ENCODE measurements around the gene PYCARD. TPM values are rescaled to one million over a fixed set of nuclear protein-coding genes. Genes with fewer than 3 reads are reported as not detected.
"Not testable (repeated sequence)": the region's sequence is repeated elsewhere in the genome, so short reads cannot be mapped to it uniquely, and the experiment has no call there.

PYCARD gene
- total and polyA plus RNA-seq, 9 of the 15 experiments (the other 6 are each of a cell fraction or from before 2014, with no cell fraction given): 1.3 to 28.4 (median 6.0) TPM

GRCh38 chr16:31248344-31248743, 45.8 kb upstream of the PYCARD start:
- ATAC-seq (no peak), FAIRE-seq (no peak), DNase-seq (ENCODE audit: extremely low read depth in 1 of 4, low spot score in 3 of 4) (peak in 1 of 4 experiments; percentile 10)
- H3K4me3 ChIP-seq: no peak overlapping the region
- no peaks in the 10 kb centered on the region for H3K27me3 ChIP-seq (ENCODE audit: control insufficient read depth in 2 of 2, insufficient read depth in 2 of 2, low read length in 2 of 2)
- TF ChIP-seq GABPB2 (CRISPR knock-in tag; conservative IDR thresholded peaks at IDR 0.05) (no peak), TCF3 (CRISPR knock-in tag; IDR thresholded peaks at IDR 0.05) (0 out of 2 replicates have a peak, but pooled peaks have one; percentile 2), GATA2 (CRISPR knock-in tag; IDR thresholded peaks at IDR 0.05) (peak; percentile 12; the same call in 1 of the 2 replicates)
- H3K4me1 ChIP-seq (replicated peaks in 1 of 2; ENCODE audit: control insufficient read depth in 2 of 2, insufficient read depth in 2 of 2, low read length in 2 of 2): peaks cover 19 to 31% of the 10 kb centered on the region in 2 experiments
- H3K9me1 ChIP-seq (ENCODE audit: control insufficient read depth, insufficient read depth, low read length): no peaks in the 10 kb centered on the region
- H3K27ac ChIP-seq (ENCODE audit: extremely low read depth, low read depth, low read length): no peak overlapping the region
- ChIA-PET CTCF (ENCODE audit: low intra/inter-chr PET ratio) (no interaction called here), POLR2A (interaction anchor here (0.7 to 1.3 kb wide), 4 partner anchors 9 to 67 kb away, joined by 3 to 4 read pairs (median 4); no protein-coding TSS in a partner anchor)
- no peaks in the 10 kb centered on the region for H4K20me1 ChIP-seq (replicated peaks; ENCODE audit: control insufficient read depth, insufficient read depth, low read length)
- H3K9ac ChIP-seq (ENCODE audit: insufficient read depth in 1 of 2, low read depth in 2 of 2, low read length in 2 of 2): 0 out of 4 replicates have a peak overlapping the region, but pooled peaks of 1 of the 2 experiments have one; percentile 1
- no peaks in the 10 kb centered on the region for H3K9me3 ChIP-seq (replicated peaks; ENCODE audit: control insufficient read depth, insufficient read depth, low read depth, low read length)
- intact Hi-C loops (cut with micrococcal nuclease): no loop called here
- BruUV-seq (replicated peaks): no TSS peak
- no peaks in the 10 kb centered on the region for H3K79me2 ChIP-seq (ENCODE audit: control insufficient read depth, insufficient read depth, low read length)
- H2AFZ ChIP-seq (ENCODE audit: low read depth, low read length): peak overlapping the region; percentile 66
- in situ Hi-C loops (cut with MboI): no loop called here
- H3K4me2 ChIP-seq (ENCODE audit: insufficient read depth, low read length): peak overlapping the region; percentile 10; the same call in 1 of the 2 replicates
- H3K36me3 ChIP-seq (ENCODE audit: control insufficient read depth, insufficient read depth, low read length): no peaks in the 10 kb centered on the region
- 21% methylated on average over 5 of the region's 5 CpGs for WGBS (ENCODE audit: insufficient coverage, low coverage, missing lambda C conversion rate)

GRCh38 chr16:31246296-31246695, 43.7 kb upstream of the PYCARD start:
- 91% methylated on average over 3 of the region's 3 CpGs for WGBS (ENCODE audit: insufficient coverage, low coverage, missing lambda C conversion rate)
- no TSS peak for BruUV-seq (replicated peaks)
- Histone ChIP-seq H3K27me3 (ENCODE audit: control insufficient read depth in 2 of 2, insufficient read depth in 2 of 2, low read length in 2 of 2) (no peaks in the 10 kb centered on the region), H3K79me2 (ENCODE audit: control insufficient read depth, insufficient read depth, low read length) (no peaks in the 10 kb centered on the region), H2AFZ (ENCODE audit: low read depth, low read length) (no peak overlapping the region), H3K27ac (ENCODE audit: extremely low read depth, low read depth, low read length) (no peak overlapping the region), H3K36me3 (ENCODE audit: control insufficient read depth, insufficient read depth, low read length) (no peaks in the 10 kb centered on the region), H4K20me1 (replicated peaks; ENCODE audit: control insufficient read depth, insufficient read depth, low read length) (no peaks in the 10 kb centered on the region), H3K4me3 (no peak overlapping the region), H3K9ac (ENCODE audit: insufficient read depth in 1 of 2, low read depth in 2 of 2, low read length in 2 of 2) (no peak overlapping the region), H3K9me1 (ENCODE audit: control insufficient read depth, insufficient read depth, low read length) (no peaks in the 10 kb centered on the region), H3K4me2 (ENCODE audit: insufficient read depth, low read length) (no peak overlapping the region), H3K9me3 (replicated peaks; ENCODE audit: control insufficient read depth, insufficient read depth, low read depth, low read length) (no peaks in the 10 kb centered on the region), H3K4me1 (replicated peaks in 1 of 2; ENCODE audit: control insufficient read depth in 2 of 2, insufficient read depth in 2 of 2, low read length in 2 of 2) (peaks cover 11 to 23% of the 10 kb centered on the region in 2 experiments)
- in situ Hi-C loops (cut with MboI) (no loop called here), intact Hi-C loops (cut with micrococcal nuclease) (no loop called here)
- ChIA-PET POLR2A (interaction anchor here (0.6 kb wide), 1 partner anchor 1367 kb away, joined by 3 read pairs; no protein-coding TSS in a partner anchor), CTCF (ENCODE audit: low intra/inter-chr PET ratio) (no interaction called here)
- TF ChIP-seq BCOR (IDR thresholded peaks at IDR 0.05) (peak; percentile 64; the same call in 1 of the 2 replicates), HDAC1 (IDR thresholded peaks at IDR 0.05) (no peak), ZNF740 (CRISPR knock-in tag; IDR thresholded peaks at IDR 0.05) (no peak), ZNF740 (tag; IDR thresholded peaks at IDR 0.05) (no peak), RBM25 (IDR thresholded peaks at IDR 0.05; ENCODE audit: low read depth, low read length, severe bottlenecking) (peak; percentile 67), ADNP (tag; IDR thresholded peaks at IDR 0.05) (0 out of 2 replicates have a peak, but pooled peaks have one; percentile 24)
- ATAC-seq: no peak
- DNase-seq (ENCODE audit: extremely low read depth in 1 of 4, low spot score in 3 of 4): peak in 1 of 4 experiments; percentile 2
- no peak for FAIRE-seq

- ATAC-seq; H2AFZ ChIP-seq (ENCODE audit: low read depth, low read length); H3K9ac ChIP-seq (ENCODE audit: insufficient read depth in 1 of 2, low read depth in 2 of 2, low read length in 2 of 2); DNase-seq (ENCODE audit: extremely low read depth in 1 of 4, low spot score in 3 of 4); H3K4me3 ChIP-seq; BruUV-seq (replicated peaks); intact Hi-C loops (cut with micrococcal nuclease); POLR2A ChIA-PET; H3K36me3 ChIP-seq (ENCODE audit: control insufficient read depth, insufficient read depth, low read length); FAIRE-seq; H3K4me2 ChIP-seq (ENCODE audit: insufficient read depth, low read length); H3K27me3 ChIP-seq (ENCODE audit: control insufficient read depth in 2 of 2, insufficient read depth in 2 of 2, low read length in 2 of 2); H4K20me1 ChIP-seq (replicated peaks; ENCODE audit: control insufficient read depth, insufficient read depth, low read length); H3K9me1 ChIP-seq (ENCODE audit: control insufficient read depth, insufficient read depth, low read length); H3K27ac ChIP-seq (ENCODE audit: extremely low read depth, low read depth, low read length); CTCF ChIA-PET (ENCODE audit: low intra/inter-chr PET ratio); H3K79me2 ChIP-seq (ENCODE audit: control insufficient read depth, insufficient read depth, low read length); H3K9me3 ChIP-seq (replicated peaks; ENCODE audit: control insufficient read depth, insufficient read depth, low read depth, low read length); in situ Hi-C loops (cut with MboI): not testable (repeated sequence)
- peaks cover 6 to 23% of the 10 kb centered on the region in 2 experiments for H3K4me1 ChIP-seq (replicated peaks in 1 of 2; ENCODE audit: control insufficient read depth in 2 of 2, insufficient read depth in 2 of 2, low read length in 2 of 2)
- WGBS (ENCODE audit: insufficient coverage, low coverage, missing lambda C conversion rate): 86% methylated on average over 8 of the region's 8 CpGs
These were observed 43.0 kb upstream of the PYCARD start for GRCh38 chr16:31245598-31245997.

All from K562 (cell line).